Body of pancreas (tissue), 4 donors: ENCODE measurements around the gene LUC7L.

ENCODE experiments used
- CTCF ChIP-seq, 7 experiments: fragments of 450-650 bp in 4 of 7; fragments of 200-600 bp in 3 of 7; sonication (generic) in 3 of 7; IDR thresholded peaks; one replicate each; pipeline ENCODE4 v1.5.1; 2016 to 2019; ENCODE audit warnings: antibody characterized with exemption in 7 of 7
- POLR2A ChIP-seq, 3 donors: fragments of 450-650 bp; IDR thresholded peaks; one replicate each; pipeline ENCODE4 v1.6.1; 2016; ENCODE audit warnings: antibody characterized with exemption in 3 of 3, mild to moderate bottlenecking in 2 of 3

- TF ChIP-seq CTCF (IDR thresholded peaks at IDR 0.05) (no peak), POLR2A (IDR thresholded peaks at IDR 0.05) (no peak)
Observed at GRCh38 chr16:178668-179015, 50.6 kb downstream of the LUC7L start.
